CD14-positive monocyte (primary cell): Measurements from ENCODE around the gene KMT2E. TPM values are rescaled to one million over a fixed set of nuclear protein-coding genes. Genes with fewer than 3 reads are reported as not detected.

ENCODE experiments used
- DNase-seq, 3 donors: peaks; one replicate each; pipeline ENCODE4 v3.0.0-alpha.2; 2011 to 2022
- H2AFZ ChIP-seq: 2 replicates; pipeline ENCODE4 v1.6.0; 2012; ENCODE audit warnings: mild to moderate bottlenecking, low read depth, low read length, inconsistent platforms; ENCODE audit not compliant: insufficient read depth, poor library complexity, severe bottlenecking
- H3K27ac ChIP-seq, 2 donors: 1 replicate in 1 of 2; 2 replicates in 1 of 2; pipeline ENCODE4 v1.5.1; 2012 to 2013; ENCODE audit warnings: low read length in 2 of 2, control low read depth in 1 of 2, inconsistent platforms in 1 of 2, low read depth in 1 of 2, mild to moderate bottlenecking in 1 of 2
- H3K27me3 ChIP-seq, 2 donors: one replicate each; pipeline versions ENCODE4 v1.6.0 to v1.6.1; 2011 to 2013; ENCODE audit warnings: low read length in 2 of 2; ENCODE audit not compliant: control insufficient read depth in 2 of 2, insufficient read depth in 2 of 2
- H3K36me3 ChIP-seq, 2 donors: replicated peaks in 1 of 2; 1 replicate in 1 of 2; 2 replicates in 1 of 2; pipeline versions ENCODE4 v1.5.1 to v1.6.1; 2012 to 2013; ENCODE audit warnings: low read length in 2 of 2, control low read depth in 1 of 2, inconsistent platforms in 1 of 2, mild to moderate bottlenecking in 1 of 2; ENCODE audit not compliant: insufficient read depth in 2 of 2, control insufficient read depth in 1 of 2
- H3K4me1 ChIP-seq, 2 donors: 1 replicate in 1 of 2; 2 replicates in 1 of 2; pipeline versions ENCODE4 v1.5.1 to v1.6.1; 2012 to 2013; ENCODE audit warnings: low read length in 2 of 2, control low read depth in 1 of 2, inconsistent platforms in 1 of 2, mild to moderate bottlenecking in 1 of 2, moderate library complexity in 1 of 2; ENCODE audit not compliant: insufficient read depth in 2 of 2, control insufficient read depth in 1 of 2
- H3K4me2 ChIP-seq: replicated peaks from 2 replicates; pipeline ENCODE3; 2012; ENCODE audit warnings: low read length, moderate library complexity, mild to moderate bottlenecking; ENCODE audit not compliant: poor library complexity, severe bottlenecking; ENCODE audit errors: extremely low read depth
- H3K4me3 ChIP-seq, 3 experiments: fragments of 200-600 bp in 1 of 3; sonication (generic) in 1 of 3; replicated peaks in 1 of 3; 1 replicate in 2 of 3; 2 replicates in 1 of 3; pipeline ENCODE4 v1.5.1; 2011 to 2013; ENCODE audit warnings: low read length in 3 of 3, mild to moderate bottlenecking in 3 of 3, control low read depth in 2 of 3, low read depth in 2 of 3, inconsistent platforms in 1 of 3, moderate library complexity in 1 of 3
- H3K79me2 ChIP-seq: 2 replicates; pipeline ENCODE4 v1.6.0; 2012; ENCODE audit warnings: mild to moderate bottlenecking, control low read depth, inconsistent platforms, low read length, moderate library complexity; ENCODE audit not compliant: insufficient read depth
- H3K9ac ChIP-seq: 2 replicates; pipeline ENCODE4 v1.6.0; 2017; ENCODE audit warnings: low read length, mild to moderate bottlenecking; ENCODE audit not compliant: insufficient read depth, poor library complexity, severe bottlenecking
- H3K9me3 ChIP-seq, 2 donors: replicated peaks in 1 of 2; 1 replicate in 1 of 2; 2 replicates in 1 of 2; pipeline versions ENCODE4 v1.5.1 to v1.6.1; 2012 to 2013; ENCODE audit warnings: low read length in 2 of 2, control low read depth in 1 of 2; ENCODE audit not compliant: control insufficient read depth in 1 of 2, insufficient read depth in 1 of 2
- H4K20me1 ChIP-seq: 2 replicates; pipeline ENCODE4 v1.6.0; 2012; ENCODE audit warnings: mild to moderate bottlenecking, low read length, control low read depth, moderate library complexity; ENCODE audit not compliant: insufficient read depth
- H3K27ac Mint-ChIP-seq, 7 donors: one replicate each; pipeline ENCODE4 v1.8.0; 2020; ENCODE audit warnings: mild to moderate bottlenecking in 7 of 7, mixed read lengths in 7 of 7, moderate library complexity in 6 of 7, inconsistent platforms in 2 of 7
- H3K27me3 Mint-ChIP-seq, 3 donors: one replicate each; pipeline ENCODE4 v1.8.0; 2021 to 2022; ENCODE audit warnings: low read depth in 3 of 3, mild to moderate bottlenecking in 3 of 3, mixed read lengths in 3 of 3, moderate library complexity in 3 of 3, inconsistent platforms in 1 of 3
- H3K36me3 Mint-ChIP-seq, 2 donors: one replicate each; pipeline ENCODE4 v1.8.0; 2020; ENCODE audit warnings: mixed read lengths in 2 of 2, inconsistent platforms in 1 of 2, mild to moderate bottlenecking in 1 of 2
- H3K4me1 Mint-ChIP-seq: one replicate; pipeline ENCODE4 v1.8.0; 2020; ENCODE audit warnings: mild to moderate bottlenecking, mixed read lengths
- H3K4me3 Mint-ChIP-seq, 2 donors: one replicate each; pipeline ENCODE4 v1.8.0; 2020; ENCODE audit warnings: mild to moderate bottlenecking in 2 of 2, mixed read lengths in 2 of 2, moderate library complexity in 1 of 2
- H3K9me3 Mint-ChIP-seq, 7 donors: one replicate each; pipeline ENCODE4 v1.8.0; 2020 to 2022; ENCODE audit warnings: mixed read lengths in 7 of 7, mild to moderate bottlenecking in 6 of 7, moderate library complexity in 6 of 7, inconsistent platforms in 2 of 7
- CTCF ChIP-seq: fragments of 200-600 bp; IDR thresholded peaks from one replicate; pipeline ENCODE4 v1.8.0; 2022; ENCODE audit warnings: antibody characterized with exemption, mild to moderate bottlenecking
- WGBS: methylation state at CpG from one replicate; pipeline ENCODE4 v1.1.5; 2013; ENCODE audit warnings: missing lambda C conversion rate; ENCODE audit not compliant: insufficient coverage; 5-methylcytosine and 5-hydroxymethylcytosine counted together
- intact Hi-C, 2 donors: fragments of 100-400 bp; cut with micrococcal nuclease; formaldehyde crosslinking; loops; one replicate each; pipeline versions ENCODE4 v1.15.0 to v1.15.1; 2023
- polyA plus RNA-seq, 3 donors: library from polyadenylated mRNA; depleted of rRNA in 1 of 3; unstranded in 2 of 3; stranded (reverse) in 1 of 3; fragments of 300-500 nt in 2 of 3; fragments of >200 nt in 1 of 3; fragmentation: Illumina TruSeq in 2 of 3; gene quantifications; 1 replicate in 2 of 3; 2 replicates in 1 of 3; pipeline ENCODE4 v1.2.3, GENCODE V29; 2012 to 2021

KMT2E gene
- polyA plus RNA-seq, 3 donors = 21.5 to 58.0 (median 33.1) TPM

GRCh38 chr7:105011141-105011830 is 2.7 kb upstream of the KMT2E start:
- H3K9me3 ChIP-seq = no peaks in the 10 kb centered on the region

More at GRCh38 chr7:105011141-105011830, 2.7 kb upstream of the KMT2E start:
- Mint-ChIP-seq H3K9me3 (peaks cover 0 to 5% (median 0%) of the 10 kb centered on the region in 7 donors), H3K36me3 (peaks cover 13 to 23% of the 10 kb centered on the region in 2 donors), H3K4me1 (peaks cover 40% of the 10 kb centered on the region), H3K27me3 (peaks cover 0 to 8% (median 4%) of the 10 kb centered on the region in 3 donors), H3K27ac (peak overlapping the region; percentile 100), H3K4me3 (peak overlapping the region; percentile 97 to 98)
- Histone ChIP-seq H4K20me1 (peaks cover 40% of the 10 kb centered on the region), H2AFZ (peak overlapping the region; percentile 32), H3K79me2 (peaks cover 31% of the 10 kb centered on the region), H3K9ac (peak overlapping the region; percentile 99), H3K4me3 (peak overlapping the region; percentile 87 to 100 (median 99)), H3K27ac (peak overlapping the region; percentile 94 to 100), H3K27me3 (no peaks in the 10 kb centered on the region), H3K4me1 (peaks cover 32 to 59% of the 10 kb centered on the region in 2 donors), H3K36me3 (peaks cover 0 to 3% of the 10 kb centered on the region in 2 donors), H3K4me2 (peak overlapping the region; percentile 95)
- intact Hi-C loops = loop anchor here in 1 of 2 donors (10.0 kb wide), 1 partner anchor 66 kb away; no protein-coding TSS in a partner anchor
- no peak for TF ChIP-seq CTCF
- peak in 1 of 3 donors; percentile 20 for DNase-seq
- WGBS = no CpG with 5 or more reads among the region's 7 CpGs
